Spinal cord (tissue), 10 donors: Measurements from ENCODE around the gene QKI. TPM values are rescaled to one million over a fixed set of nuclear protein-coding genes. Genes with fewer than 3 reads are reported as not detected.
"Not testable (repeated sequence)": the region's sequence is repeated elsewhere in the genome, so short reads cannot be mapped to it uniquely, and the experiment has no call there.

ENCODE experiments used
- DNase-seq, 6 donors: peaks; one replicate each; pipeline versions ENCODE4 v3.0.0 to v3.0.0-alpha.2; 2013 to 2015; ENCODE audit warnings: low spot score in 6 of 6, low read depth in 4 of 6
- H3K27ac ChIP-seq: one replicate; pipeline ENCODE4 v1.5.1; 2013; ENCODE audit warnings: low read depth, low read length, control low read depth
- H3K27me3 ChIP-seq: one replicate; pipeline ENCODE4 v1.6.1; 2013; ENCODE audit warnings: low read length; ENCODE audit not compliant: control insufficient read depth, insufficient read depth
- H3K36me3 ChIP-seq: one replicate; pipeline ENCODE4 v1.6.1; 2013; ENCODE audit warnings: low read length; ENCODE audit not compliant: control insufficient read depth, insufficient read depth
- H3K4me1 ChIP-seq: one replicate; pipeline ENCODE4 v1.6.1; 2013; ENCODE audit warnings: low read length; ENCODE audit not compliant: control insufficient read depth, insufficient read depth
- H3K4me3 ChIP-seq: one replicate; pipeline ENCODE4 v1.5.1; 2013; ENCODE audit warnings: low read depth, low read length, control low read depth
- H3K9me3 ChIP-seq: one replicate; pipeline ENCODE4 v1.6.1; 2013; ENCODE audit warnings: low read length; ENCODE audit not compliant: control insufficient read depth, insufficient read depth
- WGBS: methylation state at CpG from one replicate; pipeline ENCODE4 v1.1.5; 2013; ENCODE audit warnings: missing lambda C conversion rate; ENCODE audit not compliant: insufficient coverage; 5-methylcytosine and 5-hydroxymethylcytosine counted together
- polyA plus RNA-seq, 2 donors: library from polyadenylated mRNA; unstranded; fragments of 120-200 nt; gene quantifications; one replicate each; pipeline ENCODE4 v1.2.1, GENCODE V29; 2013; ENCODE audit not compliant: insufficient read length in 2 of 2
- total RNA-seq, 2 donors: library from RNA; depleted of rRNA in 1 of 2; stranded (reverse); fragments of 120-200 nt in 1 of 2; fragments of >200 nt in 1 of 2; gene quantifications; one replicate each; pipeline versions ENCODE4 v1.2.3 to v1.2.4, GENCODE V29; 2013 to 2014
- donor health status: healthy.

The QKI gene
- total and polyA plus RNA-seq, 4 donors: 346 to 877 (median 601) TPM

DNA sequence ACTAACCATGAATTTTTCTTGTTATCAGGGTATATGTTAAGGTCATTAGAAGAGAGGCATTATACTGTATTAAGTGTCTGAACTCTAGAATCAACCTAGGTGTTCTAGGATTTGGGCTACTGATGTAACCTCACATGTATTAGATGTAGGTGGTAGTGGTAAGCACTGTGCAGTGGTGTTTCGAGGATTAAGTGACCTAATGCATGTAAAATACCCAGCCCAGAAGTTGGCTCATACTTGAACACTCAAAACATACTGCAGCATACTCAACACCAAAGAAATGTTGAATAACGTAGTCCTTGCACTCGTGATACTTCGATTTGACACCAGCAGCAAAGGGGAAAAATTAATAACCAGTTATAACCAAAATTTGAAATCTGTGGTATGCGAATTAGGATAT lies 48.7 kb downstream of the QKI start:
- Histone ChIP-seq H3K4me1 (peaks cover 17% of the 10 kb centered on the region), H3K27ac (no peak overlapping the region), H3K9me3 (no peaks in the 10 kb centered on the region), H3K27me3 (no peaks in the 10 kb centered on the region), H3K4me3 (no peak overlapping the region), H3K36me3 (no peaks in the 10 kb centered on the region)
- WGBS: 67% methylated on average over 1 of the region's 5 CpGs
- no peak for DNase-seq

GRCh38 chr6:163463795-163464194 lies 49.3 kb downstream of the QKI start:
- Histone ChIP-seq H3K27me3 (no peaks in the 10 kb centered on the region), H3K4me1 (peaks cover 17% of the 10 kb centered on the region), H3K9me3 (no peaks in the 10 kb centered on the region), H3K27ac (no peak overlapping the region), H3K4me3 (no peak overlapping the region), H3K36me3 (no peaks in the 10 kb centered on the region)
- no peak for DNase-seq
- no CpG with 5 or more reads among the region's 1 CpG for WGBS

DNA sequence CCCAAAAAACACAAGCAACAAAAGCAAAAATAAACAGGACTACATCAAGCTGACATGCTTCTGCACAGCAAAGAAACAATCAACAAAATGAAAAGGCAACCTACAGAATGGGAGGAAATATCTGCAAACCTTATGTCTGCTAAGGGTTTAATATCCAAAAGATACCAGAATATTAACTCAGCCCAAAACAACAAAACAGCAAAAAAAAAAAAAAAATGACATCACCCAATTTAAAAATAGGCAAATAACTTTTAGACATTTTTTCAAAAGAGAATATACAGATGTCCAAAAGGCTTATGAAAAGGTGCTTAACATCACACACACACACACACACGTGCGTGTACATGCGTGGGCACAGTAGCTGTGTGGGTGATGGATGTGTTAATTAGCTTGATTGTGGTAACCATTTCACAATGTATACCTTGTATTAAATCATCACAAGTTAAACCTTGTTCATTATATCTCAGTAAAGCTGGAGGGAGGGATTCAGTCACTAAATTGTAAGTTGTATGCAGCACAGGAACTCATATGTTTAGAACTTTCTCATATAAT lies 52.4 kb downstream of the QKI start:
- Histone ChIP-seq H3K36me3 (no peaks in the 10 kb centered on the region), H3K27me3 (no peaks in the 10 kb centered on the region), H3K4me3 (no peak overlapping the region), H3K27ac (no peak overlapping the region), H3K9me3 (peaks cover 6% of the 10 kb centered on the region), H3K4me1 (peaks cover 10% of the 10 kb centered on the region)
- no peak for DNase-seq
- WGBS: no CpG with 5 or more reads among the region's 3 CpGs

DNA sequence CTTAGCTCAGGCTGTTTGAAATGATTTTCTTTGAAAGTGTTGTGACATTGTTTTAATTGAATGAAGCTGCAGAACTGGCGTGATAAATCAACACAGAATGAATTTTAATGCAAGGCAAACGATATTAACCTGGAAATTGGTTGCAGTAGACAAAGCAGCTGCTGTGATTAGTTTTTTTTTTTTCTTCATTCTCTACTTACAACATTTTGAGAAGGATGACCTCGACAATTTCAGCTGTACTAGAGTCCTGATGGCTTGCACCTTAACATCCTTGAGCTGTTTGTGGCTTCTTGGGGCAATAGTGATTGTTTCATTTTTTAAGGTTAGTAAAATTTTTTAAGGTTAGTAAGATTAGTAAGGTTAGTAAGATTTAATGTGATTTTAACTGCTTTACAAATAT lies 54.2 kb downstream of the QKI start:
- DNase-seq: peak in 2 of 6 donors; percentile 23 to 53
- H3K4me3 ChIP-seq: no peak overlapping the region
- peaks cover 8% of the 10 kb centered on the region for H3K4me1 ChIP-seq
- no peaks in the 10 kb centered on the region for H3K27me3 ChIP-seq
- H3K36me3 ChIP-seq: no peaks in the 10 kb centered on the region
- H3K27ac ChIP-seq: no peak overlapping the region
- no CpG with 5 or more reads among the region's 3 CpGs for WGBS
- H3K9me3 ChIP-seq: peaks cover 6% of the 10 kb centered on the region

DNA sequence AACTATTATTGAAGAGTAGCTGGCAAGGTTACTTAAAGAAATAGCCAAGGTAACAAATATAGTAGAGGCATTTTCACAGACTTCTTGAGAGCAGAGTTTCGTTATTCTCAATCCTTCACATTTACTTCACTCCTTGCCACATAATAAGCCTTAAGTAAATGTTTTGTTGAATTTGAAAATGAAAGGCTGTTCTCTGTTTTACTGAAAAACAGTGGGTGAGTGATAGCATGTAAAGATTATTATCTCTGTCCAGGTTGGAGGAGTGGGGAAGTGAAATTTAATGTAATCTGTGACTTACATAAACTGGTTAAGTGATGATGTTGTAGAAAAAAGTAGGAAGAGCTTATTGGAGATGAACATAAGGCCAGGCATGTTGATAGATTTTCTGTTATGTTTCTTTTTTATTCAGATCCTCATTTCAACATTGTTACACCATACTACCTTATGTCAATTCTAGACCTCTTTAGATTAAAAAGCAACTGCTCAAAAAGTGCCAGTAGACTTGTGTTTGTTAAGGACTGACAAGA lies 55.0 kb downstream of the QKI start:
- DNase-seq: no peak
- Histone ChIP-seq H3K36me3 (no peaks in the 10 kb centered on the region), H3K4me1 (peaks cover 8% of the 10 kb centered on the region), H3K4me3 (no peak overlapping the region), H3K9me3 (peaks cover 6% of the 10 kb centered on the region), H3K27ac (no peak overlapping the region), H3K27me3 (no peaks in the 10 kb centered on the region)
- WGBS: no CpG with 5 or more reads among the region's 1 CpG

DNA sequence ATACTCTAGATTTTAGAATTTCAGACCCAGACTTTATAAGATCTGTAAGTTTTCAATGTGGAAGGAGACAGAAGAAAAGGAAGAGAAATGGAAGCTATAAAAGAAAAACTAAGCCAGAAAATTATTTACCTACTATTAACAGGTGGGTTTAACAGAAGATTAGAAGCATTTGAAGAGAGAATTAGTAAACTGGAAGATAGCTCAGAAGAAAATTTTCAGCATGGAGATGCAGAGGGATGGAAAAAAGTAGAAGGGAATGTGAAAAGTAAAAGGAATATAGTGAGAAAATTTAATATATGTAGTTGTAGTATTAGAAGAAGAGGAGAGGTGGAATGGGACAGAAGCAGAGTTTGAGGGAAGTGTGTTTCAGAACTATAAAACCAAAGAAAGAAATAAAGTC lies 56.1 kb downstream of the QKI start:
- Histone ChIP-seq H3K27ac (no peak overlapping the region), H3K4me3 (no peak overlapping the region), H3K9me3 (peaks cover 6% of the 10 kb centered on the region), H3K27me3 (no peaks in the 10 kb centered on the region), H3K36me3 (no peaks in the 10 kb centered on the region), H3K4me1 (peaks cover 3% of the 10 kb centered on the region)
- no peak for DNase-seq

- no peak for DNase-seq
- Histone ChIP-seq H3K27ac (no peak overlapping the region), H3K4me3 (no peak overlapping the region), H3K27me3 (no peaks in the 10 kb centered on the region), H3K36me3 (peaks cover 9% of the 10 kb centered on the region), H3K9me3 (peaks cover 6% of the 10 kb centered on the region), H3K4me1 (peaks cover 4% of the 10 kb centered on the region)
- WGBS: 50% methylated on average over 1 of the region's 2 CpGs
Observed at GRCh38 chr6:163474581-163474980, 60.1 kb downstream of the QKI start.

GRCh38 chr6:163476946-163477345 lies 62.4 kb downstream of the QKI start:
- H3K27ac ChIP-seq, H3K4me1 ChIP-seq, DNase-seq, H3K4me3 ChIP-seq, H3K27me3 ChIP-seq, H3K9me3 ChIP-seq: not testable (repeated sequence)
- WGBS: 67% methylated on average over 4 of the region's 7 CpGs
- H3K36me3 ChIP-seq: peaks cover 12% of the 10 kb centered on the region

DNA sequence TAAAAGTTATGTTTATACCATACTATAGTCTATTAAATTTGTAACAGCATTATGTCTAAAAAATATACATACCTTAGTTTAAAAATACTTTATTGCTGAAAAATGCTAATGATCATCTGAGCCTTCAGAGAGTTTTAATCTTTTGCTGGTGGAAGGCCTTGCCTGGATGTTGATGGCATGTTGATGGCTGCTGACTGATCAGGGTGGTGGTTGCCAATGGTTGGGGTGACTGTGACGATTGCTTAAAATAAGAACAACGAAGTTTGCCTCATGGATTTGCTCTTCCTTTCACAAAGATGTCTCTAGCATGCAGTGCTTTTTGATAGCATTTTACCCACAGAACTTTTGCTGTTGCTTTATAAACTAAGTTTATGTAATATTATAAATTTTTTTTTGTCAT lies 68.6 kb downstream of the QKI start:
- Histone ChIP-seq H3K4me3 (no peak overlapping the region), H3K27ac (no peak overlapping the region), H3K36me3 (peaks cover 15% of the 10 kb centered on the region), H3K27me3 (no peaks in the 10 kb centered on the region), H3K4me1 (peaks cover 7% of the 10 kb centered on the region), H3K9me3 (no peaks in the 10 kb centered on the region)
- no peak for DNase-seq
- whole genome bisulfite sequencing: no CpG with 5 or more reads among the region's 2 CpGs

DNA sequence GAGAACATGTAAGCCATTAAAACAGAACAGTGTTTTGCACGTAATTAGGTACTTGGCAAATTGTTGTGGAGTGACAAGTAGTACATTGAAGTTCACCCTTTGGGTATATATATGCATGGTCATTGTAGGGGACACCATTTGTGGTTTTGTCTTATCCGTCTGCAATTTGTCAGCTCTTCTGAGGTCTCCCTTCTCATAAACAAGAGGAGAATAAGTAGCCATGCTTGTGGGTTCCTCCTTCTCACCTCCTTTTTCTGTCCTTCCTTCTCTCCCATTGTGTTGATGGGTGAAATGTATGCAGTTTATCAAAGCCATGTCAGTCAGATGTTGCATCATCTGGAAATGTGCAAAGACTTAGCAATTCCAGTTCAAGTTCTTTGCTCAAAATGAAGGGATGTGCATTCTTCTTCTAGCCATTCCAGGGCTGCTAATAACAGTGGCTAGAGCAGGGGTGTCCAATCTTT lies 70.9 kb downstream of the QKI start:
- DNase-seq: no peak
- H3K36me3 ChIP-seq: peaks cover 3% of the 10 kb centered on the region
- no peak overlapping the region for H3K27ac ChIP-seq
- no peaks in the 10 kb centered on the region for H3K27me3 ChIP-seq
- H3K4me1 ChIP-seq: peaks cover 7% of the 10 kb centered on the region
- no peak overlapping the region for H3K4me3 ChIP-seq
- no peaks in the 10 kb centered on the region for H3K9me3 ChIP-seq
- WGBS: no CpG with 5 or more reads among the region's 2 CpGs
